GM06990 (cell line): Measurements from ENCODE around the gene FASN.

Experiments used
- DNase-seq: peaks from one replicate; pipeline ENCODE4 v3.0.0-alpha.2; 2011; ENCODE audit not compliant: insufficient read length; ENCODE audit errors: extremely low read depth
- H3K27me3 ChIP-seq: replicated peaks from 2 replicates; pipeline ENCODE4 v1.6.0; 2011; ENCODE audit warnings: low read length; ENCODE audit not compliant: control insufficient read depth, insufficient read depth
- H3K36me3 ChIP-seq: 2 replicates; pipeline ENCODE4 v1.5.1; 2011; ENCODE audit warnings: low read length; ENCODE audit not compliant: control insufficient read depth, insufficient read depth
- H3K4me3 ChIP-seq: replicated peaks from 2 replicates; pipeline ENCODE4 v1.5.1; 2011; ENCODE audit warnings: low read depth, mild to moderate bottlenecking, control low read depth, low read length
- TF ChIP-seq, protein P1 (sequence below): IDR thresholded peaks from 2 replicates; pipeline ENCODE4 v1.5.1; 2011; ENCODE audit warnings: low read length, control low read depth, mild to moderate bottlenecking, inconsistent platforms; ENCODE audit not compliant: insufficient read depth, poor library complexity, severe bottlenecking

Gene FASN

DNA sequence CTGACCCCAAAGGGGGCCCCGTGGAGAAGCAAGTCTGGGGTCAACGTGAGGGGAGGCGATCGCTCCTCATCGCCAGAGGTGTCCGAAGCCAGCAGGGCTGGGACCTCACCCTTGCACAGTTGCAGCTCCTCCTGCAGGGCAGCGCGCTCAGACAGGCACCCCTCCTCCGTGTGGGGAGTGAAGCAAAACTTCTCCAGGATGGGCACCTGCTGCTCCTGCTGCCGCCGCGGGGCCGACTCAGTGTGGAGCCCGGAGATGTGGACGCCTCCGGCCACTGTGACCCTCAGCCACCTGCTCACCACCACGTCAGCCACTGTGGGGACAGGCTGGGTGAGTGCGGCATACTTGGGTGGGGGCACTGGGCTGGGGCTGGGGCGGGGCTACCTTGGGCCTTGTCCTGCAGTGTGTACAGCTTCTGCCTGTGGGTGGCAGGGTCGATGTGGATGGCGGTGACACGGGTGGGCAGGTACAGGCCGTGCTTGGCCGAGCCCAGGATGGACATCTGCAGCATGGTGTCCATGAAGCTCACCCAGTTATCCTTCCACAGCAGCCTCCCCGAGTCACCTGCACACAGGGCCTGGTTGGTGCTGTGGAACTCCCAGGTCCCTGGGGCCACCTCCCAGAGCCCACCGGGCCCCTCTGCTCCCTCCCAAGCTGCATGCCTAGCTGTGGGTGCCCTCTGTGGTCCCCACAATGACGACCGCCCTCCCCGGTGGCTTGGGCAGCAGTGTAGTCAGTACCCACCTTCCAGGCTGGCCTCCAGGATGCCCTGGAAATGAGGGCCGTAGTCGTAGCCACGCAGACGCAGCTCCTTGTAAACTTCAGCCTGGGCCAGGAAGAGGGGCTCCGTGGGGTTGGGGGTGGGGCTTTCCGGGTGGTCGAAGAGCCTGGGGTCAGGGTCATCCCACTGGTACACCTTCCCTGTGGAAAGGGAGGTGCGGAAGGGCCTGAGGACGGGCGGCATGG lies 10.8 kb downstream of the FASN start:
- peaks cover 74% of the 10 kb centered on the region for H3K36me3 ChIP-seq

DNA sequence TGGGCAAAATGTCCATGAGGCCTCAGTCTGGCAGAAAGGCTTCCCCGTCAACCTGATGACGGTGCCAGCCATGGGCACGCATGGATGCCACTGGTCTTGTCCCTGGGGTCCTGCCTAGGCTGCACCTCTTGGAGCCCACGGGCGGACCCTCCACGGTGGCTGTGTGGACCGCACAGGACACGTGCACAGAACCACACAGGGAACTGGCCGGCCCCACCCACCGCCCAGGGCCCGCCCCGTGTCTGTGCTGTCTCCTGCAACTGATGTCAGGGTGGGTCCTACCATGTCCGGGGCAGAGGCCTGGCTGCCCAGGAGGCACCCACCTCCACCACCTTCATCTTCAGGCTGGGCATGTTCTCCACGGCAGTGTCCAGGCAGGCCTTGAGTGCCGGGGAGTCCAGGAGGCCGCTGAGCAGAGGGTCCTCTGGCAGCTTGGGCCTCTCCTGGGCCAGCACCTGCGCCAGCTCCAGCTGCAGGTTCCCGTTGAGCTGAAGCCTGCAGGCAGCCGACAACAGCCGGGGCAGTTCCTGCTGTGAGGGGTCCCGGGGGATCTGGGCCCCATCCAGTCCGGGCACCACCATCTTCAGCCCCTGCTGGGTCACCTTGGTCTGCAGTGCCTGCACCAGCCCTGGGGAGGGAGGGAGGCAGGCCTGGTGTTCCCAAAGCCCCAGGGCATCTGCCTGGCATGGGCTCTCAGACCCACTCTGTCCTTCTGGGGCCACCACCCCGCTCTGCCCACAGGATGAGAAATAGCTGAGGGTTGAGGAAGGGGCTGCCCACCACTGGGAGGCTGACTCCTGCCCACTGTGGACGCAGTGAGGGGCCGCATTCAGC lies 11.9 kb downstream of the FASN start:
- DNase-seq = peak; percentile 15
- H3K36me3 ChIP-seq = peaks cover 70% of the 10 kb centered on the region

More for the DNA sequence above, 10.8 kb downstream of the FASN start:
- Histone ChIP-seq H3K4me3 (no peak overlapping the region), H3K27me3 (no peaks in the 10 kb centered on the region)
- TF ChIP-seq, protein P1, sequence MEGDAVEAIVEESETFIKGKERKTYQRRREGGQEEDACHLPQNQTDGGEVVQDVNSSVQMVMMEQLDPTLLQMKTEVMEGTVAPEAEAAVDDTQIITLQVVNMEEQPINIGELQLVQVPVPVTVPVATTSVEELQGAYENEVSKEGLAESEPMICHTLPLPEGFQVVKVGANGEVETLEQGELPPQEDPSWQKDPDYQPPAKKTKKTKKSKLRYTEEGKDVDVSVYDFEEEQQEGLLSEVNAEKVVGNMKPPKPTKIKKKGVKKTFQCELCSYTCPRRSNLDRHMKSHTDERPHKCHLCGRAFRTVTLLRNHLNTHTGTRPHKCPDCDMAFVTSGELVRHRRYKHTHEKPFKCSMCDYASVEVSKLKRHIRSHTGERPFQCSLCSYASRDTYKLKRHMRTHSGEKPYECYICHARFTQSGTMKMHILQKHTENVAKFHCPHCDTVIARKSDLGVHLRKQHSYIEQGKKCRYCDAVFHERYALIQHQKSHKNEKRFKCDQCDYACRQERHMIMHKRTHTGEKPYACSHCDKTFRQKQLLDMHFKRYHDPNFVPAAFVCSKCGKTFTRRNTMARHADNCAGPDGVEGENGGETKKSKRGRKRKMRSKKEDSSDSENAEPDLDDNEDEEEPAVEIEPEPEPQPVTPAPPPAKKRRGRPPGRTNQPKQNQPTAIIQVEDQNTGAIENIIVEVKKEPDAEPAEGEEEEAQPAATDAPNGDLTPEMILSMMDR = no peak
- DNase-seq = peak; percentile 22

DNA sequence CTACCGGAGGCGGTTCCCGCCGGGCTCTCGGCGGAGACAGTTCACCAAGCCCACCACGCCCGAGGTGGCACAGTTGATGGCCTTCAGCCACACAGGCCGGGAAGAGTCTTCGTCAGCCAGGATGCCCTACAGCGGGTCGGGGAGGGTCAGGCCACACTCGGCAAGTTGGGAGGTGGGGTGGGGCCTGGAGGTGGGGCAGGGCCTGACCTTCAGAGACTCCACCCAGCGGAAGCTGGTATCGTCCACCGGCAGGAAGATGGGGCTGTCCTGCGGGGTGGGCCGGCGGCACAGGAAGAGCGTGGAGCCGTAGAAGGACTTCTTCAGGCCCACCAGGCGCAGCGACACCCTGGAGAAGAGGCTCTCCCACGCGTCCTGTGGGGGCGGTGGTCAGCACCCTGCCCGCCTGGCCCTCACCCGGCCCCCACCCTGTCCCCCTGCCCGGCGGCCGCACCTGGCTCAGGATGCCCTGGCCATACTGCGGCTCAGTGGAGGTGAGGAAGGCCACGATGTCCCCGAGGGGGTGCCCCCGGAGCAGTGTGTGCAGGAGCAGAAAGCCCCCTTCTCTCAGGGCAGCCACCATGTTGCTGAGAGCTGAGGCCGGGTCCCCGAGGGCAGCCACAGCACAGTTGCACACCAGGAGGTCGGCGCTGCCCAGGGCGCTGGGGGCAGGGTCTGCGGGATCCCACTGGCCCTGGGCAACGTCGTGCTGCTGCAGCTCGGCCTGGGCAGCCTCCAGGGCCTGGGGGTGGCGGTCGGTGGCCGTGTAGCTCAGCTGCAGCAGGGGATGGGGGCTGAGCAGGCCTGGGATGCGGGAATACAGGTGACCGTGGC lies 12.8 kb downstream of the FASN start:
- Histone ChIP-seq H3K27me3 (no peaks in the 10 kb centered on the region), H3K36me3 (peaks cover 73% of the 10 kb centered on the region), H3K4me3 (no peak overlapping the region)
- TF ChIP-seq, protein P1 = no peak
- peak; percentile 12 for DNase-seq

More for the DNA sequence above, 11.9 kb downstream of the FASN start:
- Histone ChIP-seq H3K4me3 (no peak overlapping the region), H3K27me3 (no peaks in the 10 kb centered on the region)
- TF ChIP-seq, protein P1 = no peak

DNA sequence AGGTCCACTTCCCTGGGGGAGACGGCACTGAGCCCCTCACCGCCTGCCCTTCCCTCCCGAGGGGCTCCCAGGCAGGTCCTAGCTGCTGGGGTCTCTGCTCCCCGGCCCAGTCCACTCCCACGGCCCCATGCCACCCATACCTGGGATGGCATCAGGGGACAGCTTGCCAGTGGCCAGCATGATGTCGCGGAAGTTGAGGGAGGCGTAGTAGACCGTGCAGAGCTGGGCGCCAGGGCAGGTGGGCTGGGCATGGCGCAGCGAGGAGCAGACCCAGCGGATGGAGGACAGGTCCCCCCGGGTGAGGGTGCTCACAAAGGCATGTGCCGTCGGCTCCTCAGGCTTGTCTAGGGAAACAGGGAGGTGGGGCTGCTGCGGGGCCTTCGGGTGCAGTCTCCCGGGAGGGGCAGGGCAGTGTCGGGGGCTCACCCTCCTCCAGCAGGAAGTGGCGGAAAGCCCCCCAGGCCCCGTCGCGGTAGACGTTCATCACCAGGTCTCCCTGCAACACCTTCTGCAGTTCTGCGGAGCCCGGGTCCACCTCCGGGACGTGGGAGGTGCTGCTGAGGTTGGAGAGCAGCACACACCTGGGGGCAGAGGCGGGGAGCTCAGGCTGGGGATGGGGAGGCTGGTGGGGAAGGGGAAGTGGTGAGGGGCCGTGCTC lies 13.5 kb downstream of the FASN start:
- Histone ChIP-seq H3K36me3 (peaks cover 70% of the 10 kb centered on the region), H3K4me3 (no peak overlapping the region), H3K27me3 (no peaks in the 10 kb centered on the region)
- DNase-seq = no peak
- TF ChIP-seq, protein P1 = no peak
